Hepatocyte (in vitro differentiated cells): Measurements from ENCODE around the gene ITPRID2. TPM values are rescaled to one million over a fixed set of nuclear protein-coding genes. Genes with fewer than 3 reads are reported as not detected.
A peak's percentile ranks its signal among the peaks of the same experiment; 100 is the strongest.

Source experiments
- DNase-seq: peaks from one replicate; pipeline ENCODE4 v3.0.0-alpha.2; 2016; ENCODE audit warnings: low spot score
- H2AFZ ChIP-seq: fragments of 200-600 bp; sonication (generic); 2 replicates; pipeline ENCODE4 v1.6.0; 2016; ENCODE audit warnings: antibody characterized with exemption, mild to moderate bottlenecking
- H3K27ac ChIP-seq: fragments of 200-600 bp; sonication (generic); 2 replicates; pipeline ENCODE4 v1.5.1; 2016; ENCODE audit warnings: mild to moderate bottlenecking
- H3K27me3 ChIP-seq: fragments of 200-600 bp; sonication (generic); 2 replicates; pipeline ENCODE4 v1.6.1; 2016
- H3K36me3 ChIP-seq: fragments of 200-600 bp; sonication (generic); replicated peaks from 2 replicates; pipeline ENCODE4 v1.5.1; 2016; ENCODE audit warnings: low read depth; ENCODE audit not compliant: insufficient read depth
- H3K4me1 ChIP-seq: fragments of 200-600 bp; sonication (generic); 2 replicates; pipeline ENCODE4 v1.5.1; 2016; ENCODE audit warnings: mild to moderate bottlenecking, moderate library complexity; ENCODE audit not compliant: insufficient read depth
- H3K4me2 ChIP-seq: fragments of 200-600 bp; sonication (generic); 2 replicates; pipeline ENCODE4 v1.6.0; 2016
- H3K4me3 ChIP-seq: fragments of 200-600 bp; sonication (generic); 2 replicates; pipeline ENCODE4 v1.5.1; 2016; ENCODE audit warnings: mild to moderate bottlenecking
- H3K79me2 ChIP-seq: fragments of 200-600 bp; sonication (generic); 2 replicates; pipeline ENCODE4 v1.6.0; 2017; ENCODE audit warnings: mild to moderate bottlenecking
- H3K9me2 ChIP-seq: fragments of 200-600 bp; sonication (generic); replicated peaks from 2 replicates; pipeline ENCODE4 v1.6.0; 2017; ENCODE audit warnings: mild to moderate bottlenecking; ENCODE audit not compliant: insufficient read depth
- H3K9me3 ChIP-seq: fragments of 200-600 bp; sonication (generic); 2 replicates; pipeline ENCODE4 v1.5.1; 2016; ENCODE audit warnings: low read depth, mild to moderate bottlenecking
- H4K20me1 ChIP-seq: fragments of 200-600 bp; sonication (generic); 2 replicates; pipeline ENCODE4 v1.6.0; 2016; ENCODE audit warnings: mild to moderate bottlenecking; ENCODE audit not compliant: insufficient read depth, poor library complexity, severe bottlenecking
- CTCF ChIP-seq: fragments of 200-600 bp; sonication (generic); IDR thresholded peaks from 2 replicates; pipeline ENCODE4 v1.5.1; 2016; ENCODE audit warnings: antibody characterized with exemption, mild to moderate bottlenecking; ENCODE audit not compliant: poor library complexity
- EZH2 ChIP-seq: fragments of 200-600 bp; sonication (generic); IDR thresholded peaks from 2 replicates; pipeline ENCODE4 v1.6.1; 2016; ENCODE audit warnings: antibody characterized with exemption, mild to moderate bottlenecking, borderline replicate concordance
- EZH2phosphoT487 ChIP-seq: fragments of 200-600 bp; sonication (generic); IDR thresholded peaks from one replicate; pipeline ENCODE4 v1.6.1; 2018; ENCODE audit warnings: antibody characterized with exemption, mild to moderate bottlenecking, low read depth, moderate library complexity; ENCODE audit not compliant: unreplicated experiment, severe bottlenecking
- WGBS: methylation state at CpG from one replicate; pipeline ENCODE4 v1.1.6; 2016; ENCODE audit warnings: low lambda C conversion rate; ENCODE audit errors: missing lambda C conversion rate; 5-methylcytosine and 5-hydroxymethylcytosine counted together
- polyA plus RNA-seq: library from polyadenylated mRNA; unstranded; fragments of >200 nt; fragmentation: Nextera tagmentation; extraction: Ambion mirVana; gene quantifications from 2 replicates; pipeline ENCODE4 v1.2.1, GENCODE V29; 2016
- total RNA-seq: library from RNA; depleted of rRNA; stranded (reverse); fragments of >200 nt; gene quantifications from 2 replicates; pipeline ENCODE4 v1.2.3, GENCODE V29; 2014

Gene ITPRID2
- total and polyA plus RNA-seq, 2 experiments from 2014 or later: 52.5 to 183 TPM

DNA sequence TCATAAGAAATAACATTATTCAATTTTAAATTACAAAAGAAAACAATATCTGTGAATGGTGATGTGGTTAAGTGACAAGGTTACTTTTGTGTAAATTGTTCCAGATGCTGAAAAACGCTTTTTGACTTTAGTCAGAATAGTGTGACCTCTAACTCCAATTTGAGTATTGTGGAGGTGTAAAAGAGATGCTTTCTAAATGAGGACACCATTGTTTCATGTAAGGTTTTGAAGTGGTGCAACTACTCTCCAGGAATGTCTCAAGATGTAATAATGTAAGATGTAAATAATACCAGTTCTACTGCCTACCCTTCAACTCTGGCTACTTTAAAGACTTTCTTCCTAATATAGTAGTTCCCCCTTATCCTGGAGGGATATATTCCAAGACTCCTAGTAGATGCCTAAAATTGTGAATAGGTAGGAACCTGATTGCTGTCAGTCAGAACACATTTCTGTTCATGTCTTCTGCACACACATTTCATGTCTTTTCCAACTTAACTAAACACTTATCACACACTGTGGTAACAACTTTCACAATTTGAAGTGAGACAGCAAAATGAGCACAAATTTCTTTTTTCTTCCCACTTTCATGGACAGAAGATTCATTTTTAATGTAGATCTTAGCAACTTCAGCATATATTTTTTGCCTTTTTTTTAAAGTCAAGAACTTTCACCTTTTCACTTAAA is 55.1 kb downstream of the ITPRID2 start:
- no peaks in the 10 kb centered on the region for H3K27me3 ChIP-seq
- H3K9me2 ChIP-seq: no peaks in the 10 kb centered on the region
- TF ChIP-seq CTCF (no peak), EZH2 (no peak), EZH2phosphoT487 (no peak)
- no peak overlapping the region for H3K4me2 ChIP-seq
- 83% methylated on average over 1 of the region's 1 CpG for WGBS
- no peaks in the 10 kb centered on the region for H4K20me1 ChIP-seq
- H3K27ac ChIP-seq: peak overlapping the region; percentile 39
- no peak overlapping the region for H2AFZ ChIP-seq
- H3K9me3 ChIP-seq: no peaks in the 10 kb centered on the region
- H3K4me3 ChIP-seq: no peak overlapping the region
- no peak for DNase-seq
- no peaks in the 10 kb centered on the region for H3K36me3 ChIP-seq
- peaks cover 12% of the 10 kb centered on the region for H3K4me1 ChIP-seq
- no peaks in the 10 kb centered on the region for H3K79me2 ChIP-seq

DNA sequence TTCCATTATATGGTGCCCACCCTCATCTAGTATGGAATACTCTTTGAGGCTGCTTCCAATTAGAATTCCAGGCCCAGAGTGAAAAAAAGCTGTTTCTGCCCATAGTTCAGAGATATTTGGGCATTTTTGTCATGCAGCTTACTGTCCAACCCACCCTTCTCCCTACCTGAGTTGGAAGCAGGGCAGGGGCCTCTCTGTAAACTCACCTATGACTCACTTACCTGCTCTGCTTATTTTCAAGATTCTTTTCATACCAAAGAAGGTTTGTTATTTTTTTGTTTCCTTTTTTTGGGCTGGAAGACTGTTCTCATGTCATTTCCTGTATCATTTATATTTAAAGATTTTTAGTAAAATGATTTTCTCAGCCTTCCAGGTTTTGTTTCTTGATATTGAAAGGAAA is 55.7 kb downstream of the ITPRID2 start:
- Histone ChIP-seq H2AFZ (no peak overlapping the region), H3K9me3 (no peaks in the 10 kb centered on the region), H4K20me1 (no peaks in the 10 kb centered on the region), H3K27me3 (no peaks in the 10 kb centered on the region), H3K4me3 (no peak overlapping the region), H3K27ac (peak overlapping the region; percentile 44), H3K4me1 (peaks cover 13% of the 10 kb centered on the region), H3K36me3 (no peaks in the 10 kb centered on the region), H3K79me2 (no peaks in the 10 kb centered on the region), H3K9me2 (no peaks in the 10 kb centered on the region), H3K4me2 (no peak overlapping the region)
- no peak for DNase-seq
- TF ChIP-seq CTCF (no peak), EZH2phosphoT487 (no peak), EZH2 (no peak)

GRCh38 chr2:181948227-181948626 is 56.7 kb downstream of the ITPRID2 start:
- no peak for DNase-seq
- Histone ChIP-seq H3K27me3 (no peaks in the 10 kb centered on the region), H4K20me1 (no peaks in the 10 kb centered on the region), H3K9me2 (no peaks in the 10 kb centered on the region), H3K4me2 (no peak overlapping the region), H3K27ac (peak overlapping the region; percentile 44), H2AFZ (no peak overlapping the region), H3K36me3 (no peaks in the 10 kb centered on the region), H3K9me3 (no peaks in the 10 kb centered on the region), H3K4me1 (peaks cover 18% of the 10 kb centered on the region), H3K4me3 (no peak overlapping the region), H3K79me2 (no peaks in the 10 kb centered on the region)
- 98% methylated on average over 2 of the region's 2 CpGs for WGBS
- TF ChIP-seq EZH2phosphoT487 (no peak), CTCF (no peak), EZH2 (no peak)

GRCh38 chr2:181949047-181949446 is 57.5 kb downstream of the ITPRID2 start:
- Histone ChIP-seq H3K36me3 (no peaks in the 10 kb centered on the region), H3K4me1 (peaks cover 12% of the 10 kb centered on the region), H3K9me2 (no peaks in the 10 kb centered on the region), H3K9me3 (no peaks in the 10 kb centered on the region), H3K27ac (no peak overlapping the region), H2AFZ (no peak overlapping the region), H3K4me3 (no peak overlapping the region), H4K20me1 (no peaks in the 10 kb centered on the region), H3K4me2 (no peak overlapping the region), H3K27me3 (no peaks in the 10 kb centered on the region), H3K79me2 (no peaks in the 10 kb centered on the region)
- DNase-seq: no peak
- TF ChIP-seq CTCF (no peak), EZH2 (no peak), EZH2phosphoT487 (no peak)
